Hepatocyte (in vitro differentiated cells): Measurements from ENCODE around the gene RAB11FIP3. TPM values are rescaled to one million over a fixed set of nuclear protein-coding genes. Genes with fewer than 3 reads are reported as not detected.
A peak's percentile ranks its signal among the peaks of the same experiment; 100 is the strongest.

Experiments
- DNase-seq: peaks from one replicate; pipeline ENCODE4 v3.0.0-alpha.2; 2016; ENCODE audit warnings: low spot score
- H2AFZ ChIP-seq: fragments of 200-600 bp; sonication (generic); 2 replicates; pipeline ENCODE4 v1.6.0; 2016; ENCODE audit warnings: antibody characterized with exemption, mild to moderate bottlenecking
- H3K27ac ChIP-seq: fragments of 200-600 bp; sonication (generic); 2 replicates; pipeline ENCODE4 v1.5.1; 2016; ENCODE audit warnings: mild to moderate bottlenecking
- H3K27me3 ChIP-seq: fragments of 200-600 bp; sonication (generic); 2 replicates; pipeline ENCODE4 v1.6.1; 2016
- H3K36me3 ChIP-seq: fragments of 200-600 bp; sonication (generic); replicated peaks from 2 replicates; pipeline ENCODE4 v1.5.1; 2016; ENCODE audit warnings: low read depth; ENCODE audit not compliant: insufficient read depth
- H3K4me1 ChIP-seq: fragments of 200-600 bp; sonication (generic); 2 replicates; pipeline ENCODE4 v1.5.1; 2016; ENCODE audit warnings: mild to moderate bottlenecking, moderate library complexity; ENCODE audit not compliant: insufficient read depth
- H3K4me2 ChIP-seq: fragments of 200-600 bp; sonication (generic); 2 replicates; pipeline ENCODE4 v1.6.0; 2016
- H3K4me3 ChIP-seq: fragments of 200-600 bp; sonication (generic); 2 replicates; pipeline ENCODE4 v1.5.1; 2016; ENCODE audit warnings: mild to moderate bottlenecking
- H3K79me2 ChIP-seq: fragments of 200-600 bp; sonication (generic); 2 replicates; pipeline ENCODE4 v1.6.0; 2017; ENCODE audit warnings: mild to moderate bottlenecking
- H3K9me2 ChIP-seq: fragments of 200-600 bp; sonication (generic); replicated peaks from 2 replicates; pipeline ENCODE4 v1.6.0; 2017; ENCODE audit warnings: mild to moderate bottlenecking; ENCODE audit not compliant: insufficient read depth
- H3K9me3 ChIP-seq: fragments of 200-600 bp; sonication (generic); 2 replicates; pipeline ENCODE4 v1.5.1; 2016; ENCODE audit warnings: low read depth, mild to moderate bottlenecking
- H4K20me1 ChIP-seq: fragments of 200-600 bp; sonication (generic); 2 replicates; pipeline ENCODE4 v1.6.0; 2016; ENCODE audit warnings: mild to moderate bottlenecking; ENCODE audit not compliant: insufficient read depth, poor library complexity, severe bottlenecking
- CTCF ChIP-seq: fragments of 200-600 bp; sonication (generic); IDR thresholded peaks from 2 replicates; pipeline ENCODE4 v1.5.1; 2016; ENCODE audit warnings: antibody characterized with exemption, mild to moderate bottlenecking; ENCODE audit not compliant: poor library complexity
- EZH2 ChIP-seq: fragments of 200-600 bp; sonication (generic); IDR thresholded peaks from 2 replicates; pipeline ENCODE4 v1.6.1; 2016; ENCODE audit warnings: antibody characterized with exemption, mild to moderate bottlenecking, borderline replicate concordance
- EZH2phosphoT487 ChIP-seq: fragments of 200-600 bp; sonication (generic); IDR thresholded peaks from one replicate; pipeline ENCODE4 v1.6.1; 2018; ENCODE audit warnings: antibody characterized with exemption, mild to moderate bottlenecking, low read depth, moderate library complexity; ENCODE audit not compliant: unreplicated experiment, severe bottlenecking
- WGBS: methylation state at CpG from one replicate; pipeline ENCODE4 v1.1.6; 2016; ENCODE audit warnings: low lambda C conversion rate; ENCODE audit errors: missing lambda C conversion rate; 5-methylcytosine and 5-hydroxymethylcytosine counted together
- polyA plus RNA-seq: library from polyadenylated mRNA; unstranded; fragments of >200 nt; fragmentation: Nextera tagmentation; extraction: Ambion mirVana; gene quantifications from 2 replicates; pipeline ENCODE4 v1.2.1, GENCODE V29; 2016
- total RNA-seq: library from RNA; depleted of rRNA; stranded (reverse); fragments of >200 nt; gene quantifications from 2 replicates; pipeline ENCODE4 v1.2.3, GENCODE V29; 2014

The RAB11FIP3 gene
- total and polyA plus RNA-seq, 2 experiments from 2014 or later = 47.3 to 72.8 TPM

GRCh38 chr16:530111-530817, 104.8 kb downstream of the RAB11FIP3 start:
- TF ChIP-seq EZH2 (no peak), EZH2phosphoT487 (no peak), CTCF (no peak)

DNA sequence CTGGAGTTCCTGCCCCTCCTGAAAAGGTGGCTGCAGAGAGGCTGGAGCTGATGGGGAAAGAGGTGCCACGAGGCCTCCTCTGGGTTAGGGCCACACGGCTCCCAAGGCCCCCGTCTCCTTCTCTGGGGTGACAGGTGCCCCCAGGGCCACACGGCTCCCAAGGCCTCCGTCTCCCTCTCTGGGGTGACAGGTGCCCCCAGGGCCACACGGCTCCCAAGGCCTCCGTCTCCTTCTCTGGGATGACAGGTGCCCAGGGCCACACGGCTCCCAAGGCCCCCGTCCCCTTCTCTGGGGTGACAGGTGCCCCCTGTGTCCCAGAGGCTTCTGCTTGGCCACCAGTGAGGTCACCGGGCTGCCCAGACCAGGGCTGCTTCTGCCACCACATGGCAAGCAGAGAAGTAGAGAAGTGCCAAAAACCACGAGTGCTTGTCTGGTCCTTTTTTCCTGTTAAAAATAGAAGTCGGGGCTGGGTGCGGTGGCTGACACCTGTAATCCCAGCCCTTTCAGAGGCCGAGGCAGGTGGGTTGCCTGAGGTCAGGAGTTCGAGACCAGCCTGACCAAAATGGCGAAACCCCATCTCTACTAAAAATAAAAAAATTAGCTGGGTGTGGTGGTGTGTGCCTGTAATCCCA, 106.2 kb downstream of the RAB11FIP3 start:
- no peak for DNase-seq
- H2AFZ ChIP-seq = no peak overlapping the region
- peaks cover 83% of the 10 kb centered on the region for H3K79me2 ChIP-seq
- H4K20me1 ChIP-seq = peaks cover 41% of the 10 kb centered on the region
- H3K4me3 ChIP-seq = no peak overlapping the region
- no peaks in the 10 kb centered on the region for H3K27me3 ChIP-seq
- H3K27ac ChIP-seq = no peak overlapping the region
- no peak overlapping the region for H3K4me2 ChIP-seq
- no peaks in the 10 kb centered on the region for H3K9me3 ChIP-seq
- H3K36me3 ChIP-seq = no peaks in the 10 kb centered on the region
- no peak for TF ChIP-seq EZH2
- TF ChIP-seq CTCF = no peak
- no peak for TF ChIP-seq EZH2phosphoT487
- no peaks in the 10 kb centered on the region for H3K9me2 ChIP-seq
- 96% methylated on average over 16 of the region's 16 CpGs for WGBS
- peaks cover 45% of the 10 kb centered on the region for H3K4me1 ChIP-seq

More at GRCh38 chr16:530111-530817, 104.8 kb downstream of the RAB11FIP3 start:
- no peak overlapping the region for H3K4me3 ChIP-seq
- H3K4me2 ChIP-seq = peak overlapping the region; percentile 100
- no peak overlapping the region for H3K27ac ChIP-seq
- peaks cover 41% of the 10 kb centered on the region for H4K20me1 ChIP-seq
- H2AFZ ChIP-seq = no peak overlapping the region
- 92% methylated on average over 23 of the region's 23 CpGs for WGBS
- H3K27me3 ChIP-seq = no peaks in the 10 kb centered on the region
- no peak for DNase-seq
- H3K4me1 ChIP-seq = peaks cover 49% of the 10 kb centered on the region
- peaks cover 78% of the 10 kb centered on the region for H3K79me2 ChIP-seq
- H3K9me2 ChIP-seq = no peaks in the 10 kb centered on the region
- H3K36me3 ChIP-seq = no peaks in the 10 kb centered on the region
- no peaks in the 10 kb centered on the region for H3K9me3 ChIP-seq

- TF ChIP-seq EZH2 = no peak
- no peak for TF ChIP-seq EZH2phosphoT487
- no peak for TF ChIP-seq CTCF
- Histone ChIP-seq H3K4me2 (peak overlapping the region; percentile 71), H4K20me1 (peaks cover 43% of the 10 kb centered on the region), H3K27ac (peak overlapping the region; percentile 84), H3K9me3 (no peaks in the 10 kb centered on the region), H3K27me3 (no peaks in the 10 kb centered on the region), H2AFZ (no peak overlapping the region), H3K9me2 (no peaks in the 10 kb centered on the region), H3K4me1 (peaks cover 44% of the 10 kb centered on the region), H3K79me2 (peaks cover 95% of the 10 kb centered on the region), H3K4me3 (no peak overlapping the region), H3K36me3 (no peaks in the 10 kb centered on the region)
- 62% methylated on average over 30 of the region's 30 CpGs for WGBS
- DNase-seq = peak; percentile 86
Measured at GRCh38 chr16:533391-534123, 108.1 kb downstream of the RAB11FIP3 start.
